Fibroblast of mammary gland (primary cell): Measurements from ENCODE around the gene MRM3.
"Not testable (repeated sequence)": the region's sequence is repeated elsewhere in the genome, so short reads cannot be mapped to it uniquely, and the experiment has no call there.

Experiments used
- DNase-seq: peaks from one replicate; pipeline ENCODE4 v3.0.0-alpha.2; 2010; ENCODE audit warnings: low read depth
- H3K4me3 ChIP-seq: 2 replicates; pipeline ENCODE4 v1.5.1; 2011; ENCODE audit warnings: low read depth, mild to moderate bottlenecking, low read length, moderate library complexity; ENCODE audit not compliant: control insufficient read depth
- TF ChIP-seq, protein P1 (sequence below): conservative IDR thresholded peaks from 2 replicates; pipeline ENCODE4 v1.5.1; 2011; ENCODE audit warnings: low read depth, low read length, inconsistent platforms; ENCODE audit not compliant: control insufficient read depth, insufficient read depth

The MRM3 gene

DNA sequence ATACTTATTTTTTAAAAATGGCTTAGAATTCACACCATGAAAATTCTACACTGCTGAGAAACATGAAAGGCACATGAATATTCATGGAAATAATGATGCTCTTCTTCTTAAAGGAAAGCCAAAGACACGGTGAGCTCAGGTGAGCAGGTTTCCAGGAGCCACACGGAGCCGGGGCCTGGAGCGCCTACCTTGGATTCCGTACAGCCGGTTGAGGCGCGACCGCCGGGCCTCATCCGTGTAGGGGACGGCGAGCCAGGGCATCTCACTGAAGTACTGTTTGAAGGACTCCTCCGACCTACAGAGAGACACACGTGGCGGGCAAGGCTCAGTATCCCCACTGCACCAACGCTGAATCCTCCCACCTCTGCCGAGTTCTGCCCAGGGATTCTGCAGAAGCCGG lies 37.1 kb downstream of the MRM3 start:
- TF ChIP-seq, protein P1, sequence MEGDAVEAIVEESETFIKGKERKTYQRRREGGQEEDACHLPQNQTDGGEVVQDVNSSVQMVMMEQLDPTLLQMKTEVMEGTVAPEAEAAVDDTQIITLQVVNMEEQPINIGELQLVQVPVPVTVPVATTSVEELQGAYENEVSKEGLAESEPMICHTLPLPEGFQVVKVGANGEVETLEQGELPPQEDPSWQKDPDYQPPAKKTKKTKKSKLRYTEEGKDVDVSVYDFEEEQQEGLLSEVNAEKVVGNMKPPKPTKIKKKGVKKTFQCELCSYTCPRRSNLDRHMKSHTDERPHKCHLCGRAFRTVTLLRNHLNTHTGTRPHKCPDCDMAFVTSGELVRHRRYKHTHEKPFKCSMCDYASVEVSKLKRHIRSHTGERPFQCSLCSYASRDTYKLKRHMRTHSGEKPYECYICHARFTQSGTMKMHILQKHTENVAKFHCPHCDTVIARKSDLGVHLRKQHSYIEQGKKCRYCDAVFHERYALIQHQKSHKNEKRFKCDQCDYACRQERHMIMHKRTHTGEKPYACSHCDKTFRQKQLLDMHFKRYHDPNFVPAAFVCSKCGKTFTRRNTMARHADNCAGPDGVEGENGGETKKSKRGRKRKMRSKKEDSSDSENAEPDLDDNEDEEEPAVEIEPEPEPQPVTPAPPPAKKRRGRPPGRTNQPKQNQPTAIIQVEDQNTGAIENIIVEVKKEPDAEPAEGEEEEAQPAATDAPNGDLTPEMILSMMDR: no peak
- H3K4me3 ChIP-seq: no peak overlapping the region
- no peak for DNase-seq

DNA sequence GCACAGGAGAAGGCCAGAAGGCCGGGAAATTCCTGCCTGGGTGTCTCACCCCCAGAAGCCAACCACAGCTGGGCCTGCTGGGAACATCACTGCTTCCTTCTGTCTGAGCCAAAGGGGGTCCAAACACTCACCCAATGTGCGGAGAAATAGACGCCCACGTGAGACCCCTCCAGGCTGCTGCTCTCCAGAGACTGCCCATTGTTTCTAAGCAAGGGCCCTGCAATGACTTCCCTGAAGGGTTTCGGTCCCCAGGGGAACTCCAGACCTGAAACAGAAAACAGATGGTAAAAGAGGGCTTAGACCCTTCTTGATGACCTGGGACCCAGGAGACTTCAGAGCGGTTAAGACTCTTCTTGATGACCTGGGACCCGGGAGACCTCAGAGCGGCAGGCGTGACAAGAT lies 41.3 kb downstream of the MRM3 start:
- TF ChIP-seq, protein P1: no peak
- DNase-seq: no peak
- no peak overlapping the region for H3K4me3 ChIP-seq

DNA sequence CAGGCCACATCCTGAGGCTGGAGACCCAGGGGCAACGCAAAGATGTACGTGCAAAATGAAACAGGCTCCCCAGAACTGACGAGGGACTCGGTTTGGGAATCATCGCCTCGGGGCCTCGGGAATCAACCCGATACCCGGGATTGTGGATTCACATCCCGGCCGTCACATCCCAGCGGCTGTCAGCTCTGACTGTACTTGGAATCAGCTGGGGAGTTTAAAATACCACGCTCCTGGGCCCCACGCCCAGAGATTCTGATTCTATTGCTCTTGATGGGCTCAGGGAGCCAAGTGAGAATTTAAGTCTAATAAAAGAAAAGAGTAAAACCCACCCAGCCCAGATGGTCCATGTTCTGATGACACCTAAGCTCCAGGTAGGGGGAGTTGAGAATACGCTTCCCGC lies 42.2 kb downstream of the MRM3 start:
- TF ChIP-seq, protein P1: no peak
- H3K4me3 ChIP-seq: no peak overlapping the region

DNA sequence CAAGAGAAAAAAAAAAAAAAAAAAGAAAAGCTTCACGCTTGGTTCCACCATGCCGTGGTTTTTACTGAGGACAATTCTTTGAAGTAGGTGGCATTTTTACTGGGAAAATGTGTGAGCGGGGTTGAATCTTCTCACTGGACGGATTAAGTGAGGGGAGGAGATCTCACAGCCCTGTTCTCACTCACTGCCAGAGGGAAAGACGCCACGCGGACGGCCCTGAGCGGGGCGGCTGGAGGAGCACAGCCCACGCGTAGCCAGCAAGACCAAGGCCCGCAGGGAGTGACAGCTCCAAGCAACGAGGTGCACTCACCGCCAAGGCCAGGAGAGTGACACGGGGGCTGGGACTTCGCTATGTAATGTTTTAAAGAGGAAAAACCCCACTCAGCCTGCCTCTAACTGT lies 43.1 kb downstream of the MRM3 start:
- H3K4me3 ChIP-seq: no peak overlapping the region
- TF ChIP-seq, protein P1: no peak
- DNase-seq: no peak

More for the DNA sequence above, 42.2 kb downstream of the MRM3 start:
- DNase-seq: no peak

DNA sequence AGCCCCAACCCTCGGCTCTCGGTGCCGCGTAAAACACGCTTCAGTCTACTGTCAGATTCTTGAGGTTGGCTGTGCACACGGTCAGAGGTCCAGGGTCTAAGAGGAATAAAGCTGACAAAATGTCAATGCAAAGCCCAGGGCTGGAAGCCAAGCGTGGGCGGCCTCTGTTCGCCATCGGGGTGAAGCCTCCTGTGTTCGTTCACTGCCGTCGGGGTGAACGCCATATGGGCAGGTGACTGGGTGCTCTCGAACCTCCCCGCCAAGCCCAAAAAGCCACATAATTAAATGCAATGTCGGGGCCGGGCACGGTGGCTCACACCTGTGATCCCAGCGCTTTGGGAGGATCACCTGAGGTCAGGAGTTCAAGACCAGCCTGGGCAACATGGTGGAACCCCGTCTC lies 44.6 kb downstream of the MRM3 start:
- no peak for DNase-seq
- TF ChIP-seq, protein P1: no peak
- no peak overlapping the region for H3K4me3 ChIP-seq

DNA sequence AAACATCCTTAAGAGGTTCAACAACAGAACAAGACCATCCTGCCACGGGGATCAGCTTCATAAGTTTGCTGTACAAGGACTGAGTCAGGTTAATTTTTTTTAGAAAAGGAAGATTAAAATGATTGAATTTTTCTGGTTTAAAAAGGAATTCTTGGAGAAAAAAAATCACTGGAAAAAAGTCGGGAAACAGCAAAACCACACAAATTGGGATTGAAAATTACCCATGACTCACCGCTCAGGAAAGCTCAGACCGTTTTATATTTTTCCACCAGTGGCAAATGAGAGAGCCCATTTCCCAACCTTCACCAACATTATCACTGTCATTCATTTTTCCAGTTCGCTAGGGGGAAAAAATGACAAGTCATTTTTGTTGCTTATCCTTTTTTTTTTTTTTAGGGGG lies 46.6 kb downstream of the MRM3 start:
- TF ChIP-seq, protein P1: no peak
- DNase-seq: peak; percentile 52
- H3K4me3 ChIP-seq: no peak overlapping the region

DNA sequence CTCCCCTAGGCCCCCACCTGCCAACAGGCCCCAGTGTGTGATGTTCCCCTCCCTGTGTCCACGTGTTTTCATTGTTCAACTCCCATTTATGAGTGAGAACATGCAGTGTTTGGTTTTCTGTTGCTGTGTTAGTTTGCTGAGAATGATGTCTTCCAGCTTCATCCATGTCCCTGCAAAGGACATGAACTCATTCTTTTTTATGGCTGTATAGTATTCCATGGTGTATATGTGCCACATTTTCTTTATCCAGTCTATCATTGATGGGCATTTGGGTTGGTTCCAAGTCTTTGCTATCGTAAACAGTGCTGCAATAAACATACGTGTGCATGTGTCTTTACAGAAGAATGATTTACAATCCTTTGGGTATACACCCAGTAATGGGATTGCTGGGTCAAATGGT lies 47.5 kb downstream of the MRM3 start:
- H3K4me3 ChIP-seq, DNase-seq: not testable (repeated sequence)
